HepG2 (cell line): ENCODE data around the gene ATP10A. TPM values are rescaled to one million over a fixed set of nuclear protein-coding genes. Genes with fewer than 3 reads are reported as not detected.

Experiments used
- ASH2L ChIP-seq: fragments of 300-600, 200-600 bp; sonication (generic); IDR thresholded peaks from 2 replicates; pipeline ENCODE4 v1.7.0; 2017; ENCODE audit warnings: low read depth, mild to moderate bottlenecking, moderate library complexity, mixed read lengths, low read length; ENCODE audit not compliant: insufficient read length
- DR1 ChIP-seq: sonication (generic); formaldehyde crosslinking; IDR thresholded peaks from 2 replicates; pipeline ENCODE4 v1.8.0; 2021; ENCODE audit warnings: mild to moderate bottlenecking, missing genetic modification reagents, inconsistent platforms
- MYNN ChIP-seq: sonication (generic); formaldehyde crosslinking; IDR thresholded peaks from 2 replicates; pipeline ENCODE4 v1.4.0; 2020; ENCODE audit warnings: mild to moderate bottlenecking, low read depth, missing genetic modification reagents
- NCOA5 ChIP-seq: sonication (generic); formaldehyde crosslinking; IDR thresholded peaks from 2 replicates; pipeline ENCODE4 v1.4.0; 2020; ENCODE audit warnings: missing genetic modification reagents
- RFX1 ChIP-seq: fragments of 450-650 bp; IDR thresholded peaks from 2 replicates; pipeline ENCODE4 v1.6.1; 2017
- SYNCRIP ChIP-seq: fragments of 200-400 bp; formaldehyde crosslinking; IDR thresholded peaks from 2 replicates; pipeline ENCODE4 v1.6.1; 2018; ENCODE audit warnings: mild to moderate bottlenecking, low read depth, low read length; ENCODE audit not compliant: insufficient read depth
- ZEB1 ChIP-seq: IDR thresholded peaks from 2 replicates; pipeline ENCODE4 v1.6.1; 2012; ENCODE audit warnings: mild to moderate bottlenecking, low read depth, inconsistent platforms; ENCODE audit not compliant: insufficient replicate concordance
- ZKSCAN5 ChIP-seq: sonication (generic); formaldehyde crosslinking; IDR thresholded peaks from 2 replicates; pipeline ENCODE4 v1.5.1; 2020; ENCODE audit warnings: mild to moderate bottlenecking, missing genetic modification reagents
- ZNF331 ChIP-seq: sonication (generic); formaldehyde crosslinking; IDR thresholded peaks from 2 replicates; pipeline ENCODE4 v1.4.0; 2020; ENCODE audit warnings: missing genetic modification reagents
- ZNF33A ChIP-seq: sonication (generic); formaldehyde crosslinking; IDR thresholded peaks from 2 replicates; pipeline ENCODE4 v1.5.1; 2020; ENCODE audit warnings: missing genetic modification reagents, mild to moderate bottlenecking, moderate library complexity, borderline replicate concordance
- ZNF350 ChIP-seq: sonication (generic); formaldehyde crosslinking; IDR thresholded peaks from 2 replicates; pipeline ENCODE4 v1.4.0; 2020; ENCODE audit warnings: mild to moderate bottlenecking, low read depth, missing genetic modification reagents, borderline replicate concordance
- ZNF562 ChIP-seq: sonication (generic); formaldehyde crosslinking; IDR thresholded peaks from 2 replicates; pipeline ENCODE4 v1.8.0; 2022; ENCODE audit warnings: missing genetic modification reagents, borderline replicate concordance
- ZSCAN30 ChIP-seq: sonication (generic); formaldehyde crosslinking; IDR thresholded peaks from 2 replicates; pipeline ENCODE4 v1.5.0; 2020; ENCODE audit warnings: mild to moderate bottlenecking, missing genetic modification reagents
- polyA plus RNA-seq, 8 experiments: library from polyadenylated mRNA; depleted of rRNA in 3 of 8; stranded (reverse) in 7 of 8; unstranded in 1 of 8; fragments of >200 nt; fragmentation: Illumina TruSeq in 4 of 8; extraction: Trizol in 4 of 8; gene quantifications; 2 replicates each; pipeline versions ENCODE4 v1.2.1 to v1.2.3, GENCODE V29; 2011 to 2016; ENCODE audit warnings: low read depth in 4 of 8, missing spikeins in 1 of 8, mixed read lengths in 1 of 8; ENCODE audit not compliant: insufficient read depth in 1 of 8
- total RNA-seq, 5 experiments: library from RNA; depleted of rRNA; stranded (reverse); fragments of >200 nt; fragmentation: Illumina TruSeq; extraction: Trizol; gene quantifications; 2 replicates each; pipeline ENCODE4 v1.2.3, GENCODE V29; 2016; ENCODE audit warnings: low read depth in 1 of 5
- TF ChIP-seq, protein P1 (sequence below), 2 experiments: IDR thresholded peaks; 2 replicates each; pipeline ENCODE4 v1.6.1; 2011 to 2012; ENCODE audit warnings: low read length in 2 of 2, borderline replicate concordance in 1 of 2, low read depth in 1 of 2, mild to moderate bottlenecking in 1 of 2, moderate library complexity in 1 of 2
- TF ChIP-seq, protein P2 (sequence below): sonication (generic); formaldehyde crosslinking; IDR thresholded peaks from 2 replicates; pipeline ENCODE4 v1.4.0; 2020; ENCODE audit warnings: missing genetic modification reagents
- TF ChIP-seq, protein P3 (sequence below): sonication (generic); formaldehyde crosslinking; conservative IDR thresholded peaks from 2 replicates; pipeline ENCODE4 v1.4.0; 2020; ENCODE audit warnings: mild to moderate bottlenecking, missing genetic modification reagents, moderate library complexity
- TF ChIP-seq, protein P4 (sequence below): IDR thresholded peaks from 2 replicates; pipeline ENCODE4 v1.6.1; 2012; ENCODE audit warnings: low read depth, low read length, improper control_type of control experiment

Gene ATP10A
- total and polyA plus RNA-seq, 2 of the 13 experiments (the other 11 are each of a cell fraction or from before 2014, with no cell fraction given), result 0.58 to 4.2 TPM

DNA sequence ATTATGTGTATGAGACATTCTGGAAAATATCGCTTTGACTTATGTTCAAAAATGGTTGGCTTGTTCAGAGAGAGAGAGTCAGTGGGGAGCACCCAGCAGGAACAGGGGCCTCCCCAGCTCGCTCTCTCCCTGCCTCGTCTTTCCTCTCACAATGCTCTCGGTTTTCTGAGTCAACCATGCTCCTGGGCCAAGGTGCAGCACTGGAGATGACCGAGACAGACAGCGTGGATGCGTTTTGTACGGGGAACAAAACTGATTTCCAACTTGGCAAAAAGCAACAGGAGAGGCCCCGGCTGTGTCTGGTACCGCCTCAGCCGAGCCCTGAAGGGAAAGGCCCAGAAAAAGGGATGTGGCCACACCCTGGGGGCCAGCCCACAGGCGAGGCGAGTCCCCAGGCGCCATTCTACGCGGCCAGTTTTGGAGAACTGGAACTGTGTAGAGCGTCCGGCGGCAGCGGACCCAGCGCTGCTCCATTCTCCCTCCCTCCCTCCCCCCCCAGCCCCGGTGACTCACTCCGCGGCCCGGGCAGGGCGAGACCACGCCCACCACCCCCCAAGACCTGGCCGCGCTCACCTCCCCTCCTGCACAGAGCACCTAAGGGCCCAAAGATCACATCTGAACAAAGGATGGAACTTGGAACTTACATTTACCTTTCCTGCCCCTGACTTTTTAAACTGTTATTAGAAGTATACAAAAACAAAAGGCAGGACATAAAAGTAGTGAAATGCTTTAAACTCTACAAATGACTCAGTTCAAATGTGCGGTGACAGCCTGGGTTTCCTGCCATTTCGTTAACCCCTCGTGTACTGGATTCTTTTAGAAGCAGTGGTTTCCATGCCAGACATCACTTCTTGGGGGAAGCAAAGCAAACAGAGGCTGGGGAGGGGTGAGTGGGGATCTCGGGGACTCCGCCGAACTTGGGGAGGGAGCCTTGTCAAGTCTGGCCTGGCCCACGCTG, 12.7 kb downstream of the ATP10A start (continued):
- TF ChIP-seq ZNF562 (CRISPR knock-in tag), result no peak
- no peak for TF ChIP-seq ZKSCAN5 (CRISPR knock-in tag)
- TF ChIP-seq MYNN (CRISPR knock-in tag), result no peak
- TF ChIP-seq, protein P1, sequence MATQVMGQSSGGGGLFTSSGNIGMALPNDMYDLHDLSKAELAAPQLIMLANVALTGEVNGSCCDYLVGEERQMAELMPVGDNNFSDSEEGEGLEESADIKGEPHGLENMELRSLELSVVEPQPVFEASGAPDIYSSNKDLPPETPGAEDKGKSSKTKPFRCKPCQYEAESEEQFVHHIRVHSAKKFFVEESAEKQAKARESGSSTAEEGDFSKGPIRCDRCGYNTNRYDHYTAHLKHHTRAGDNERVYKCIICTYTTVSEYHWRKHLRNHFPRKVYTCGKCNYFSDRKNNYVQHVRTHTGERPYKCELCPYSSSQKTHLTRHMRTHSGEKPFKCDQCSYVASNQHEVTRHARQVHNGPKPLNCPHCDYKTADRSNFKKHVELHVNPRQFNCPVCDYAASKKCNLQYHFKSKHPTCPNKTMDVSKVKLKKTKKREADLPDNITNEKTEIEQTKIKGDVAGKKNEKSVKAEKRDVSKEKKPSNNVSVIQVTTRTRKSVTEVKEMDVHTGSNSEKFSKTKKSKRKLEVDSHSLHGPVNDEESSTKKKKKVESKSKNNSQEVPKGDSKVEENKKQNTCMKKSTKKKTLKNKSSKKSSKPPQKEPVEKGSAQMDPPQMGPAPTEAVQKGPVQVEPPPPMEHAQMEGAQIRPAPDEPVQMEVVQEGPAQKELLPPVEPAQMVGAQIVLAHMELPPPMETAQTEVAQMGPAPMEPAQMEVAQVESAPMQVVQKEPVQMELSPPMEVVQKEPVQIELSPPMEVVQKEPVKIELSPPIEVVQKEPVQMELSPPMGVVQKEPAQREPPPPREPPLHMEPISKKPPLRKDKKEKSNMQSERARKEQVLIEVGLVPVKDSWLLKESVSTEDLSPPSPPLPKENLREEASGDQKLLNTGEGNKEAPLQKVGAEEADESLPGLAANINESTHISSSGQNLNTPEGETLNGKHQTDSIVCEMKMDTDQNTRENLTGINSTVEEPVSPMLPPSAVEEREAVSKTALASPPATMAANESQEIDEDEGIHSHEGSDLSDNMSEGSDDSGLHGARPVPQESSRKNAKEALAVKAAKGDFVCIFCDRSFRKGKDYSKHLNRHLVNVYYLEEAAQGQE (IDR thresholded peaks at IDR 0.05; ENCODE audit: borderline replicate concordance in 1 of 2, low read depth in 1 of 2, low read length in 2 of 2), result no peak
- TF ChIP-seq NCOA5 (CRISPR knock-in tag), result no peak
- no peak for TF ChIP-seq ZNF331 (CRISPR knock-in tag)
- TF ChIP-seq SYNCRIP, result no peak
- TF ChIP-seq, protein P2, sequence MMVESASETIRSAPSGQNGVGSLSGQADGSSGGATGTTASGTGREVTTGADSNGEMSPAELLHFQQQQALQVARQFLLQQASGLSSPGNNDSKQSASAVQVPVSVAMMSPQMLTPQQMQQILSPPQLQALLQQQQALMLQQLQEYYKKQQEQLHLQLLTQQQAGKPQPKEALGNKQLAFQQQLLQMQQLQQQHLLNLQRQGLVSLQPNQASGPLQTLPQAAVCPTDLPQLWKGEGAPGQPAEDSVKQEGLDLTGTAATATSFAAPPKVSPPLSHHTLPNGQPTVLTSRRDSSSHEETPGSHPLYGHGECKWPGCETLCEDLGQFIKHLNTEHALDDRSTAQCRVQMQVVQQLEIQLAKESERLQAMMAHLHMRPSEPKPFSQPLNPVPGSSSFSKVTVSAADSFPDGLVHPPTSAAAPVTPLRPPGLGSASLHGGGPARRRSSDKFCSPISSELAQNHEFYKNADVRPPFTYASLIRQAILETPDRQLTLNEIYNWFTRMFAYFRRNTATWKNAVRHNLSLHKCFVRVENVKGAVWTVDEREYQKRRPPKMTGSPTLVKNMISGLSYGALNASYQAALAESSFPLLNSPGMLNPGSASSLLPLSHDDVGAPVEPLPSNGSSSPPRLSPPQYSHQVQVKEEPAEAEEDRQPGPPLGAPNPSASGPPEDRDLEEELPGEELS (CRISPR knock-in tag), result peak; percentile 25; the same call in 1 of the 2 replicates
- TF ChIP-seq ZEB1, result peak; percentile 75
- no peak for TF ChIP-seq ZNF33A (CRISPR knock-in tag)
- TF ChIP-seq ASH2L, result peak; percentile 30
- TF ChIP-seq, protein P3, sequence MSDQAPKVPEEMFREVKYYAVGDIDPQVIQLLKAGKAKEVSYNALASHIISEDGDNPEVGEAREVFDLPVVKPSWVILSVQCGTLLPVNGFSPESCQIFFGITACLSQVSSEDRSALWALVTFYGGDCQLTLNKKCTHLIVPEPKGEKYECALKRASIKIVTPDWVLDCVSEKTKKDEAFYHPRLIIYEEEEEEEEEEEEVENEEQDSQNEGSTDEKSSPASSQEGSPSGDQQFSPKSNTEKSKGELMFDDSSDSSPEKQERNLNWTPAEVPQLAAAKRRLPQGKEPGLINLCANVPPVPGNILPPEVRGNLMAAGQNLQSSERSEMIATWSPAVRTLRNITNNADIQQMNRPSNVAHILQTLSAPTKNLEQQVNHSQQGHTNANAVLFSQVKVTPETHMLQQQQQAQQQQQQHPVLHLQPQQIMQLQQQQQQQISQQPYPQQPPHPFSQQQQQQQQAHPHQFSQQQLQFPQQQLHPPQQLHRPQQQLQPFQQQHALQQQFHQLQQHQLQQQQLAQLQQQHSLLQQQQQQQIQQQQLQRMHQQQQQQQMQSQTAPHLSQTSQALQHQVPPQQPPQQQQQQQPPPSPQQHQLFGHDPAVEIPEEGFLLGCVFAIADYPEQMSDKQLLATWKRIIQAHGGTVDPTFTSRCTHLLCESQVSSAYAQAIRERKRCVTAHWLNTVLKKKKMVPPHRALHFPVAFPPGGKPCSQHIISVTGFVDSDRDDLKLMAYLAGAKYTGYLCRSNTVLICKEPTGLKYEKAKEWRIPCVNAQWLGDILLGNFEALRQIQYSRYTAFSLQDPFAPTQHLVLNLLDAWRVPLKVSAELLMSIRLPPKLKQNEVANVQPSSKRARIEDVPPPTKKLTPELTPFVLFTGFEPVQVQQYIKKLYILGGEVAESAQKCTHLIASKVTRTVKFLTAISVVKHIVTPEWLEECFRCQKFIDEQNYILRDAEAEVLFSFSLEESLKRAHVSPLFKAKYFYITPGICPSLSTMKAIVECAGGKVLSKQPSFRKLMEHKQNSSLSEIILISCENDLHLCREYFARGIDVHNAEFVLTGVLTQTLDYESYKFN, result peak; percentile 72
- TF ChIP-seq RFX1, result no peak
- TF ChIP-seq, protein P4, sequence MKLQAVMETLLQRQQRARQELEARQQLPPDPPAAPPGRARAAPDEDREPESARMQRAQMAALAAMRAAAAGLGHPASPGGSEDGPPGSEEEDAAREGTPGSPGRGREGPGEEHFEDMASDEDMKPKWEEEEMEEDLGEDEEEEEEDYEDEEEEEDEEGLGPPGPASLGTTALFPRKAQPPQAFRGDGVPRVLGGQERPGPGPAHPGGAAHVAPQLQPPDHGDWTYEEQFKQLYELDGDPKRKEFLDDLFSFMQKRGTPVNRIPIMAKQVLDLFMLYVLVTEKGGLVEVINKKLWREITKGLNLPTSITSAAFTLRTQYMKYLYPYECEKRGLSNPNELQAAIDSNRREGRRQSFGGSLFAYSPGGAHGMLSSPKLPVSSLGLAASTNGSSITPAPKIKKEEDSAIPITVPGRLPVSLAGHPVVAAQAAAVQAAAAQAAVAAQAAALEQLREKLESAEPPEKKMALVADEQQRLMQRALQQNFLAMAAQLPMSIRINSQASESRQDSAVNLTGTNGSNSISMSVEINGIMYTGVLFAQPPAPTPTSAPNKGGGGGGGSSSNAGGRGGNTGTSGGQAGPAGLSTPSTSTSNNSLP, result no peak
- 0 out of 2 replicates have a peak, but pooled peaks have one; percentile 31 for TF ChIP-seq ZNF350
- no peak for TF ChIP-seq DR1 (CRISPR knock-in tag)
- TF ChIP-seq ZSCAN30 (CRISPR knock-in tag), result no peak
